ENCODE data around the gene AMPD3.

The AMPD3 gene

DNA sequence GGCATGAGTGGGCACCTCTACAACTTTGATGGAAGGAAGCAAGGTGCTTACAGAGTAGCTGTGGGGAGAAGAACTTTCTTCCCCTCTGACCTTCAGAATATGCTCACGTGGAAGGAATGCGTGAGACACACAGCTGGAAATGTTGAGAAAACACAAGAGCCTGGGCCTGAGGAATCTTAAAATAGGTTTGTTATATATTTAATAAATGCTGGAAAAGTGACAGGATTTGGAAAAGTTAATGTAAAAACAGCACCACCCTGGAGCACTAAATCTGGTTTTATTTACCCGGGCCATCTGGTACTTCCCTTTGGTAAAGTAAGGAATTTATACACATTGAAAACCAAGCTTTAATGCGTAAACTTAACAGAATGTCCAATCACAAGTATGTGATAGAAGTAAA, 14.0 kb upstream of the AMPD3 start:
- H2AFZ ChIP-seq (ENCODE audit: insufficient read depth, low read length, poor library complexity): no peak overlapping the region
- H3K27me3 ChIP-seq (ENCODE audit: insufficient read depth, low read length): no peaks in the 10 kb centered on the region
- H2AK5ac ChIP-seq (ENCODE audit: low read length): no peak overlapping the region
- no peak overlapping the region for H2BK12ac ChIP-seq (ENCODE audit: low read length)
- no peaks in the 10 kb centered on the region for H3K4me1 ChIP-seq (ENCODE audit: control insufficient read depth in 1 of 2, insufficient read depth in 2 of 2, low read length in 2 of 2)
- H3K9ac ChIP-seq (ENCODE audit: low read length): no peak overlapping the region
- no peak overlapping the region for H3K4ac ChIP-seq (ENCODE audit: low read depth, low read length)
- no peak overlapping the region for H4K12ac ChIP-seq (ENCODE audit: low read depth, low read length)
- H3K4me3 ChIP-seq (ENCODE audit: low read depth, low read length): no peak overlapping the region
- H2BK5ac ChIP-seq (ENCODE audit: low read depth, low read length, poor library complexity): no peak overlapping the region
- no peak overlapping the region for H2BK120ac ChIP-seq (ENCODE audit: insufficient read depth, low read length, poor library complexity)
- no peak overlapping the region for H3K18ac ChIP-seq (ENCODE audit: low read length)
- no peak overlapping the region for H4K8ac ChIP-seq (ENCODE audit: low read depth, low read length)
- H3K9me3 ChIP-seq (ENCODE audit: insufficient read depth, low read depth, low read length): no peaks in the 10 kb centered on the region
- H3K4me2 ChIP-seq (ENCODE audit: low read length): no peak overlapping the region
- H3K79me2 ChIP-seq (ENCODE audit: control insufficient read depth, insufficient read depth, low read length, poor library complexity): no peaks in the 10 kb centered on the region
- no peak overlapping the region for H3K27ac ChIP-seq (ENCODE audit: low read depth, low read length)
- no CpG with 5 or more reads among the region's 4 CpGs for WGBS (ENCODE audit: extremely low coverage, insufficient coverage, insufficient read length)
- no peak overlapping the region for H3K23ac ChIP-seq (ENCODE audit: low read length)
- no peaks in the 10 kb centered on the region for H3K79me1 ChIP-seq (ENCODE audit: low read length)
- H4K91ac ChIP-seq (ENCODE audit: low read depth, low read length): no peak overlapping the region
- no peak overlapping the region for H3K14ac ChIP-seq (ENCODE audit: low read length)
- DNase-seq: no peak
- H3K36me3 ChIP-seq (ENCODE audit: control insufficient read depth in 1 of 2, insufficient read depth in 2 of 2, low read length in 2 of 2): no peaks in the 10 kb centered on the region

DNA sequence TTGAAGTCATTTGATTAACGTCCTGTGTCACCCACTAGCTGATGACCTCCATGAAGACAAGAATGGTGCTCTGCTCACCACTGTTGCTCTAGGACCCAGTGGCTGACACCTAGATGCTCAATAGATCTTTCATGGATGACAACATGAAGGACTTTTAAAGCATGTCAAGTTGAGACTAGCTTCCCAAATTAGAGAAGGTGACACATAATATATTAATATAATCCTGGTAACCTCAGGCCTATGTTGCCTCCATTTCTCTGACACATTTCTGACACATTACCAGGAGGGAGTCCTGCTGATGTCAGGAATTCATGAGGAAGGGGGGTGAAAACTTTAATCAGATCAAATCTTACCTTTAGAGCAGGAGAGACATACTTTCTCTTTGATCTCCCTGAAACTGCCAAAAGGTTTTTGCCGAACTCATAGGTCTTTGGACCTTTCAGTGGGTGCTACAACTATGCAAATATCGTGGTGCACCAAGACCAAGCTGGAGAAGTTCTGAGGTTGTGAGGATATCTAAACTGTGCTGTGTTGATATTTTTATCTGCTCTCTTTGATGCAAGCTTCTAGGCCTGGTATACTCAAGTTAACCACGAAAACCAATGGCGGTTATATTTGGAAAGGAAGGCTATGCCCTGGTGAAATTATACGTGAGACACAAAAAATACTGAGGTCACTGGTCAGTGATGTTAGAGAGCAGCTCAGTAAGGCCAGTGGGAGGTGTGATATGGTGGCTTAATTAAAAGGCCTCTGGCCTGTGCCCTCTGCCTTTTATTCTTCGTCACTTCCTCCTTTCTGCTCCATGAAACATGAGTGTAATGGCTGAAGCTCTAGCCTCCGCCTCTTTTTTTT, 13.2 kb upstream of the AMPD3 start:
- H3K36me3 ChIP-seq (ENCODE audit: control insufficient read depth in 1 of 2, insufficient read depth in 2 of 2, low read length in 2 of 2): no peaks in the 10 kb centered on the region
- no peaks in the 10 kb centered on the region for H3K9me3 ChIP-seq (ENCODE audit: insufficient read depth, low read depth, low read length)
- H2AFZ ChIP-seq (ENCODE audit: insufficient read depth, low read length, poor library complexity): no peak overlapping the region
- H3K18ac ChIP-seq (ENCODE audit: low read length): no peak overlapping the region
- no peak overlapping the region for H2BK120ac ChIP-seq (ENCODE audit: insufficient read depth, low read length, poor library complexity)
- no peak overlapping the region for H3K4me2 ChIP-seq (ENCODE audit: low read length)
- H3K4me3 ChIP-seq (ENCODE audit: low read depth, low read length): no peak overlapping the region
- no peak overlapping the region for H3K23ac ChIP-seq (ENCODE audit: low read length)
- H4K91ac ChIP-seq (ENCODE audit: low read depth, low read length): no peak overlapping the region
- DNase-seq: no peak
- H3K79me1 ChIP-seq (ENCODE audit: low read length): no peaks in the 10 kb centered on the region
- H3K4me1 ChIP-seq (ENCODE audit: control insufficient read depth in 1 of 2, insufficient read depth in 2 of 2, low read length in 2 of 2): no peaks in the 10 kb centered on the region
- H4K12ac ChIP-seq (ENCODE audit: low read depth, low read length): no peak overlapping the region
- no peak overlapping the region for H3K14ac ChIP-seq (ENCODE audit: low read length)
- H2AK5ac ChIP-seq (ENCODE audit: low read length): no peak overlapping the region
- no peak overlapping the region for H4K8ac ChIP-seq (ENCODE audit: low read depth, low read length)
- H3K27ac ChIP-seq (ENCODE audit: low read depth, low read length): no peak overlapping the region
- H2BK5ac ChIP-seq (ENCODE audit: low read depth, low read length, poor library complexity): no peak overlapping the region
- H3K9ac ChIP-seq (ENCODE audit: low read length): no peak overlapping the region
- H3K79me2 ChIP-seq (ENCODE audit: control insufficient read depth, insufficient read depth, low read length, poor library complexity): no peaks in the 10 kb centered on the region
- H3K4ac ChIP-seq (ENCODE audit: low read depth, low read length): no peak overlapping the region
- no peaks in the 10 kb centered on the region for H3K27me3 ChIP-seq (ENCODE audit: insufficient read depth, low read length)
- no CpG with 5 or more reads among the region's 8 CpGs for whole genome bisulfite sequencing (ENCODE audit: extremely low coverage, insufficient coverage, insufficient read length)
- no peak overlapping the region for H2BK12ac ChIP-seq (ENCODE audit: low read length)

GRCh38 chr11:10443152-10443551, 11.9 kb upstream of the AMPD3 start:
- no peaks in the 10 kb centered on the region for H3K4me1 ChIP-seq (ENCODE audit: control insufficient read depth in 1 of 2, insufficient read depth in 2 of 2, low read length in 2 of 2)
- H4K12ac ChIP-seq (ENCODE audit: low read depth, low read length): no peak overlapping the region
- no peak overlapping the region for H3K14ac ChIP-seq (ENCODE audit: low read length)
- no peaks in the 10 kb centered on the region for H3K79me2 ChIP-seq (ENCODE audit: control insufficient read depth, insufficient read depth, low read length, poor library complexity)
- H3K23ac ChIP-seq (ENCODE audit: low read length): no peak overlapping the region
- WGBS (ENCODE audit: extremely low coverage, insufficient coverage, insufficient read length): no CpG with 5 or more reads among the region's 7 CpGs
- H4K91ac ChIP-seq (ENCODE audit: low read depth, low read length): no peak overlapping the region
- H3K4me3 ChIP-seq (ENCODE audit: low read depth, low read length): no peak overlapping the region
- no peaks in the 10 kb centered on the region for H3K27me3 ChIP-seq (ENCODE audit: insufficient read depth, low read length)
- H2BK5ac ChIP-seq (ENCODE audit: low read depth, low read length, poor library complexity): no peak overlapping the region
- H3K9ac ChIP-seq (ENCODE audit: low read length): no peak overlapping the region
- no peak overlapping the region for H3K27ac ChIP-seq (ENCODE audit: low read depth, low read length)
- H4K8ac ChIP-seq (ENCODE audit: low read depth, low read length): no peak overlapping the region
- H3K4ac ChIP-seq (ENCODE audit: low read depth, low read length): no peak overlapping the region
- H3K79me1 ChIP-seq (ENCODE audit: low read length): no peaks in the 10 kb centered on the region
- DNase-seq: no peak
- no peak overlapping the region for H2BK12ac ChIP-seq (ENCODE audit: low read length)
- no peaks in the 10 kb centered on the region for H3K9me3 ChIP-seq (ENCODE audit: insufficient read depth, low read depth, low read length)
- no peak overlapping the region for H3K18ac ChIP-seq (ENCODE audit: low read length)
- H3K36me3 ChIP-seq (ENCODE audit: control insufficient read depth in 1 of 2, insufficient read depth in 2 of 2, low read length in 2 of 2): no peaks in the 10 kb centered on the region
- no peak overlapping the region for H2BK120ac ChIP-seq (ENCODE audit: insufficient read depth, low read length, poor library complexity)
- H2AFZ ChIP-seq (ENCODE audit: insufficient read depth, low read length, poor library complexity): no peak overlapping the region
- no peak overlapping the region for H3K4me2 ChIP-seq (ENCODE audit: low read length)
- H2AK5ac ChIP-seq (ENCODE audit: low read length): no peak overlapping the region

- no peak overlapping the region for H2BK5ac ChIP-seq (ENCODE audit: low read depth, low read length, poor library complexity)
- H3K14ac ChIP-seq (ENCODE audit: low read length): no peak overlapping the region
- no peak overlapping the region for H4K91ac ChIP-seq (ENCODE audit: low read depth, low read length)
- H2AFZ ChIP-seq (ENCODE audit: insufficient read depth, low read length, poor library complexity): no peak overlapping the region
- H3K79me1 ChIP-seq (ENCODE audit: low read length): no peaks in the 10 kb centered on the region
- no peak overlapping the region for H3K4ac ChIP-seq (ENCODE audit: low read depth, low read length)
- H3K4me3 ChIP-seq (ENCODE audit: low read depth, low read length): no peak overlapping the region
- H3K4me2 ChIP-seq (ENCODE audit: low read length): no peak overlapping the region
- H3K18ac ChIP-seq (ENCODE audit: low read length): no peak overlapping the region
- H3K9me3 ChIP-seq (ENCODE audit: insufficient read depth, low read depth, low read length): no peaks in the 10 kb centered on the region
- H3K9ac ChIP-seq (ENCODE audit: low read length): no peak overlapping the region
- WGBS (ENCODE audit: extremely low coverage, insufficient coverage, insufficient read length): no CpG with 5 or more reads among the region's 4 CpGs
- H2AK5ac ChIP-seq (ENCODE audit: low read length): no peak overlapping the region
- no peaks in the 10 kb centered on the region for H3K36me3 ChIP-seq (ENCODE audit: control insufficient read depth in 1 of 2, insufficient read depth in 2 of 2, low read length in 2 of 2)
- H4K8ac ChIP-seq (ENCODE audit: low read depth, low read length): no peak overlapping the region
- no peak overlapping the region for H2BK120ac ChIP-seq (ENCODE audit: insufficient read depth, low read length, poor library complexity)
- no peaks in the 10 kb centered on the region for H3K27me3 ChIP-seq (ENCODE audit: insufficient read depth, low read length)
- H3K4me1 ChIP-seq (ENCODE audit: control insufficient read depth in 1 of 2, insufficient read depth in 2 of 2, low read length in 2 of 2): no peaks in the 10 kb centered on the region
- no peaks in the 10 kb centered on the region for H3K79me2 ChIP-seq (ENCODE audit: control insufficient read depth, insufficient read depth, low read length, poor library complexity)
- H2BK12ac ChIP-seq (ENCODE audit: low read length): no peak overlapping the region
- no peak overlapping the region for H3K23ac ChIP-seq (ENCODE audit: low read length)
- no peak for DNase-seq
- H3K27ac ChIP-seq (ENCODE audit: low read depth, low read length): no peak overlapping the region
- no peak overlapping the region for H4K12ac ChIP-seq (ENCODE audit: low read depth, low read length)
Measured at GRCh38 chr11:10443721-10444235, 11.3 kb upstream of the AMPD3 start.
